Natural killer cell (primary cell): ENCODE data around the gene HMCN2. TPM values are rescaled to one million over a fixed set of nuclear protein-coding genes. Genes with fewer than 3 reads are reported as not detected.
"Not testable (repeated sequence)": the region's sequence is repeated elsewhere in the genome, so short reads cannot be mapped to it uniquely, and the experiment has no call there.

Source experiments
- ATAC-seq, 3 donors: fragments of 150-1000 bp in 2 of 3; fragments of 200-7000 bp in 1 of 3; cut with Tn5 transposase; 1 replicate in 1 of 3; 2 replicates in 2 of 3; pipeline ENCODE4 v1.10.0; 2021; ENCODE audit warnings: mild to moderate bottlenecking in 2 of 3, moderate library complexity in 2 of 3
- DNase-seq, 2 donors: peaks; one replicate each; pipeline versions ENCODE4 v3.0.0 to v3.0.0-alpha.2; 2013 to 2021; ENCODE audit warnings: mixed read lengths in 1 of 2
- H3K27ac ChIP-seq: one replicate; pipeline ENCODE4 v1.5.1; 2013; ENCODE audit warnings: mild to moderate bottlenecking, low read length
- H3K27me3 ChIP-seq: one replicate; pipeline ENCODE4 v1.6.1; 2013; ENCODE audit warnings: low read length; ENCODE audit not compliant: control insufficient read depth, insufficient read depth
- H3K36me3 ChIP-seq: one replicate; pipeline ENCODE4 v1.6.1; 2013; ENCODE audit warnings: low read length; ENCODE audit not compliant: control insufficient read depth, insufficient read depth
- H3K4me1 ChIP-seq: one replicate; pipeline ENCODE4 v1.6.1; 2013; ENCODE audit warnings: low read length; ENCODE audit not compliant: control insufficient read depth, insufficient read depth
- H3K4me3 ChIP-seq: one replicate; pipeline ENCODE4 v1.5.1; 2013; ENCODE audit warnings: low read length
- H3K9me3 ChIP-seq: one replicate; pipeline ENCODE4 v1.6.1; 2013; ENCODE audit warnings: low read length; ENCODE audit not compliant: control insufficient read depth, insufficient read depth
- H3K27ac Mint-ChIP-seq, 2 donors: one replicate each; pipeline ENCODE4 v1.8.0; 2022; ENCODE audit warnings: mild to moderate bottlenecking in 2 of 2, mixed read lengths in 2 of 2, moderate library complexity in 1 of 2
- H3K27me3 Mint-ChIP-seq, 2 donors: one replicate each; pipeline ENCODE4 v1.8.0; 2022; ENCODE audit warnings: low read depth in 2 of 2, mixed read lengths in 2 of 2
- H3K36me3 Mint-ChIP-seq: one replicate; pipeline ENCODE4 v1.8.0; 2022; ENCODE audit warnings: mixed read lengths
- H3K4me1 Mint-ChIP-seq, 2 donors: one replicate each; pipeline ENCODE4 v1.8.0; 2022; ENCODE audit warnings: mixed read lengths in 2 of 2
- H3K4me3 Mint-ChIP-seq: one replicate; pipeline ENCODE4 v1.8.0; 2022; ENCODE audit warnings: mild to moderate bottlenecking, moderate library complexity, mixed read lengths
- H3K9me3 Mint-ChIP-seq, 2 donors: one replicate each; pipeline ENCODE4 v1.8.0; 2022; ENCODE audit warnings: mixed read lengths in 2 of 2
- WGBS: methylation state at CpG from one replicate; pipeline ENCODE4 v1.1.7; 2013; ENCODE audit warnings: missing lambda C conversion rate; ENCODE audit not compliant: insufficient coverage; 5-methylcytosine and 5-hydroxymethylcytosine counted together
- intact Hi-C: fragments of 100-400 bp; cut with micrococcal nuclease; formaldehyde crosslinking; loops from one replicate; pipeline ENCODE4 v1.14.2; 2022
- total RNA-seq, 4 donors: library from RNA; stranded (reverse); fragments of 120-200 nt in 1 of 4; gene quantifications; one replicate each; pipeline versions ENCODE4 v1.2.3 to v1.2.4, GENCODE V29; 2013 to 2022
- TF ChIP-seq, protein P1 (sequence below): fragments of 200-600 bp; IDR thresholded peaks from one replicate; pipeline ENCODE4 v1.8.0; 2022; ENCODE audit warnings: antibody characterized with exemption

The HMCN2 gene
- total RNA-seq, 3 donors from 2014 or later (not counting 1 experiment from before 2014, with no cell fraction given), result not detected

DNA sequence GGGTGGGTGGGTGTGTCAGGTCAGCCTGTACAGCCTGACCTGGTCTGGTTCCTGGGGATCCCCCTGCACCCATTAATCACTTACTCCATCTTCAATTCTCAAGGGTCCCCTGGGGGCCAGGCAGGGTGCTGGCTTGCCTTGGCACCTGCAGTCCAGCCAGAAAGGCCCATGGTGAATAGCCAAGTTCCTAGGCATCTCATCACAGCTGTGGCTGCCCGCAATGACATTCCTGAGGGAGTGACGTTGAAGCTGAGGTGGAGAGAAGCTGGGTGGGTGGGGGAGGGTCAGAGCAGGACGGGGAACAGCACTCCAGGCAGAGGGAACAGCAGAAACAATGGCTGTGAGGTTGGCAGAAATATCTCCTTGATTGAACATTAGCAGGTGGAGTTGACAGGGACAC, 10.6 kb downstream of the HMCN2 start:
- TF ChIP-seq, protein P1, sequence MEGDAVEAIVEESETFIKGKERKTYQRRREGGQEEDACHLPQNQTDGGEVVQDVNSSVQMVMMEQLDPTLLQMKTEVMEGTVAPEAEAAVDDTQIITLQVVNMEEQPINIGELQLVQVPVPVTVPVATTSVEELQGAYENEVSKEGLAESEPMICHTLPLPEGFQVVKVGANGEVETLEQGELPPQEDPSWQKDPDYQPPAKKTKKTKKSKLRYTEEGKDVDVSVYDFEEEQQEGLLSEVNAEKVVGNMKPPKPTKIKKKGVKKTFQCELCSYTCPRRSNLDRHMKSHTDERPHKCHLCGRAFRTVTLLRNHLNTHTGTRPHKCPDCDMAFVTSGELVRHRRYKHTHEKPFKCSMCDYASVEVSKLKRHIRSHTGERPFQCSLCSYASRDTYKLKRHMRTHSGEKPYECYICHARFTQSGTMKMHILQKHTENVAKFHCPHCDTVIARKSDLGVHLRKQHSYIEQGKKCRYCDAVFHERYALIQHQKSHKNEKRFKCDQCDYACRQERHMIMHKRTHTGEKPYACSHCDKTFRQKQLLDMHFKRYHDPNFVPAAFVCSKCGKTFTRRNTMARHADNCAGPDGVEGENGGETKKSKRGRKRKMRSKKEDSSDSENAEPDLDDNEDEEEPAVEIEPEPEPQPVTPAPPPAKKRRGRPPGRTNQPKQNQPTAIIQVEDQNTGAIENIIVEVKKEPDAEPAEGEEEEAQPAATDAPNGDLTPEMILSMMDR, result no peak

GRCh38 chr9:130276955-130277354, 11.4 kb downstream of the HMCN2 start:
- H3K36me3 Mint-ChIP-seq, result no peaks in the 10 kb centered on the region
- TF ChIP-seq, protein P1, result no peak
- Histone ChIP-seq H3K27me3 (no peaks in the 10 kb centered on the region), H3K36me3 (no peaks in the 10 kb centered on the region), H3K9me3 (no peaks in the 10 kb centered on the region), H3K27ac (no peak overlapping the region), H3K4me3 (no peak overlapping the region), H3K4me1 (no peaks in the 10 kb centered on the region)
- DNase-seq (no peak), ATAC-seq (no peak)
- H3K27me3 Mint-ChIP-seq, result peaks cover 3 to 8% of the 10 kb centered on the region in 2 donors
- WGBS, result 87% methylated on average over 11 of the region's 11 CpGs
- H3K4me3 Mint-ChIP-seq, result no peak overlapping the region
- H3K4me1 Mint-ChIP-seq, result no peaks in the 10 kb centered on the region
- peaks cover 0 to 2% of the 10 kb centered on the region in 2 donors for H3K9me3 Mint-ChIP-seq
- intact Hi-C loops, result no loop called here
- no peak overlapping the region for H3K27ac Mint-ChIP-seq

More for the DNA sequence above, 10.6 kb downstream of the HMCN2 start:
- WGBS, result 82% methylated on average over 3 of the region's 3 CpGs
- Histone ChIP-seq H3K4me1 (no peaks in the 10 kb centered on the region), H3K27ac (no peak overlapping the region), H3K36me3 (no peaks in the 10 kb centered on the region), H3K9me3 (no peaks in the 10 kb centered on the region), H3K27me3 (no peaks in the 10 kb centered on the region), H3K4me3 (no peak overlapping the region)
- DNase-seq (no peak), ATAC-seq (no peak)
- intact Hi-C loops, result no loop called here
- H3K4me3 Mint-ChIP-seq, result no peak overlapping the region
- H3K36me3 Mint-ChIP-seq, result no peaks in the 10 kb centered on the region
- H3K27ac Mint-ChIP-seq, result no peak overlapping the region
- H3K9me3 Mint-ChIP-seq, result peaks cover 0 to 2% of the 10 kb centered on the region in 2 donors
- H3K27me3 Mint-ChIP-seq, result peaks cover 8 to 11% of the 10 kb centered on the region in 2 donors
- no peaks in the 10 kb centered on the region for H3K4me1 Mint-ChIP-seq

GRCh38 chr9:130277525-130277924, 12.0 kb downstream of the HMCN2 start:
- H3K4me1 Mint-ChIP-seq, intact Hi-C loops, DNase-seq: not testable (repeated sequence)

GRCh38 chr9:130283539-130284248, 18.1 kb downstream of the HMCN2 start:
- Mint-ChIP-seq H3K9me3 (no peaks in the 10 kb centered on the region), H3K27ac (no peak overlapping the region), H3K4me1 (peaks cover 0 to 4% of the 10 kb centered on the region in 2 donors), H3K27me3 (peaks cover 4 to 23% of the 10 kb centered on the region in 2 donors), H3K36me3 (no peaks in the 10 kb centered on the region), H3K4me3 (no peak overlapping the region)
- 78% methylated on average over 4 of the region's 4 CpGs for WGBS
- intact Hi-C loops, result no loop called here
- Histone ChIP-seq H3K4me1 (no peaks in the 10 kb centered on the region), H3K27ac (no peak overlapping the region), H3K9me3 (no peaks in the 10 kb centered on the region), H3K4me3 (no peak overlapping the region), H3K36me3 (no peaks in the 10 kb centered on the region), H3K27me3 (no peaks in the 10 kb centered on the region)
- DNase-seq (no peak), ATAC-seq (no peak)
- TF ChIP-seq, protein P1, result no peak

More at GRCh38 chr9:130277525-130277924, 12.0 kb downstream of the HMCN2 start:
- H3K4me3 Mint-ChIP-seq, H3K4me3 ChIP-seq, H3K27ac ChIP-seq, H3K36me3 ChIP-seq, ATAC-seq, H3K36me3 Mint-ChIP-seq, H3K9me3 ChIP-seq, H3K27me3 ChIP-seq, H3K27ac Mint-ChIP-seq, H3K9me3 Mint-ChIP-seq, H3K27me3 Mint-ChIP-seq, H3K4me1 ChIP-seq: not testable (repeated sequence)
- WGBS, result 100% methylated on average over 1 of the region's 1 CpG
